CD4-positive, alpha-beta T cell treated with Interleukin-12 subunit alpha and Interleukin-12 subunit beta, for 1 hour (primary cell): ENCODE results near the gene NDUFAF4.

Source experiments
- DNase-seq: peaks from one replicate; pipeline ENCODE4 v3.0.0-alpha.2; 2020

The NDUFAF4 gene

DNA sequence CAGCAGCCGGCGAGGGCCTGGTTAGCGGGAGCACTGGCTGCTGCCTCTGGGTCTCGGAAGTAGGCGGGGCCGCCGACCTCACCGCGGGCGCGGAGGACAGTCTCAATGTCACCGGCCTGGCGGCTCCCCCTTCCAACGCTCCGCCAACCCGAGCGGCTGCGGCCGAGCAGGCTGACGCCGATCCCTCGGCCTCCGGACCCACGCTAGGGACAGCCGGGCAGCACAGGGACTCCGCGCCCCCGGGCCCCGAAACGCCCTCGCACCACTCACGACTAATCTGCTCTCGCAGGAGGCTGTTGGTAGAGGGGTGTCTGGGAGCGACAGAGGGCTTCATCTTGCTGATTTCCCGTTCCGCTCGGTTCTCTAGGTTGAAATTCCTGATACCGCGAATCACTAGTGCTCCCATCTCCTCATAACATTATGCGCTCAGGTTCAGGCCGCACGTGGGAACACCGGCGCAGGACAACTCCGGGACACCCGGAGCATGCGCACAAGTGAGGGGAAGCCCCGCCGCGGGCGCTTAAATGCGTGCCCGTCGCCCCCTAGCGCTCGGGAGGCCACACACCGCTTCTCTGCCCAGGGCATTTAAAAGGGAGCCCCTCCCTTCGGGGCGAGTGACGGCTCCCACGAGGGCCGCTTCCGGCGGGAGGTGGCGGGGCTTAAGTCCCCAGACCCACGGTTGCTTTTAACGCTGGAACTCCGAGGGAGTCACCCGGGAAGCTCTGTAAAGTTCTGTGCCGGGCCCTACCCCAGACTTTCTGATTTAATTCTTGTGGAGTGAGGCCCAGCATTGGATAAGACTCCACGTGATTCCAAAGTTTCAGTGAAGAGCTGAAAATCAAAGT lies at the start of gene NDUFAF4:
Gene NDUFAF4 (minus strand): TSS at position 496 of the 845 bp plus-strand sequence. CDS start 90 bp downstream, at position 406.
- DNase-seq: peak; percentile 94

DNA sequence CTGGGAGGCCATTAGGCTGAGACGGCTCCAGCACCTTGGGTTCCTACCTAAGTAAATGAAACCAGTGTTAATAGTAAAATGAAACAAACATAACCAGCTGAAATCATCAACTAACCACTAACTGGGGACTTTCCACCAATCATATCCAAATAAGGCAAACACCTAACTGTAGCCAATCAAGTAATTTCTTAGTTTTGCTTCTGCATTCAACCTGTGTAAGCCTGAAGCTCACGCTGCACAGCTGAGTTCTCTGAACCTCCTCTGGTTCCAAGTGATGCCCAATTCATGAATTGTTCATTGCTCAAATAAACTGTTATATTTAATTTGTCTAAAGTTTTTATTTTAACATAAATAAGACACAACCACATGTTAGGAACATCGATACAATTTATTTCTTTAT lies 49.4 kb upstream of the NDUFAF4 start:
- DNase-seq: peak; percentile 14

GRCh38 chr6:96943555-96944215 lies 46.0 kb upstream of the NDUFAF4 start:
- DNase-seq: no peak

- no peak for DNase-seq
Measured at GRCh38 chr6:96942676-96943075, 45.0 kb upstream of the NDUFAF4 start.

GRCh38 chr6:96940322-96940721 lies 42.6 kb upstream of the NDUFAF4 start:
- DNase-seq: no peak

DNA sequence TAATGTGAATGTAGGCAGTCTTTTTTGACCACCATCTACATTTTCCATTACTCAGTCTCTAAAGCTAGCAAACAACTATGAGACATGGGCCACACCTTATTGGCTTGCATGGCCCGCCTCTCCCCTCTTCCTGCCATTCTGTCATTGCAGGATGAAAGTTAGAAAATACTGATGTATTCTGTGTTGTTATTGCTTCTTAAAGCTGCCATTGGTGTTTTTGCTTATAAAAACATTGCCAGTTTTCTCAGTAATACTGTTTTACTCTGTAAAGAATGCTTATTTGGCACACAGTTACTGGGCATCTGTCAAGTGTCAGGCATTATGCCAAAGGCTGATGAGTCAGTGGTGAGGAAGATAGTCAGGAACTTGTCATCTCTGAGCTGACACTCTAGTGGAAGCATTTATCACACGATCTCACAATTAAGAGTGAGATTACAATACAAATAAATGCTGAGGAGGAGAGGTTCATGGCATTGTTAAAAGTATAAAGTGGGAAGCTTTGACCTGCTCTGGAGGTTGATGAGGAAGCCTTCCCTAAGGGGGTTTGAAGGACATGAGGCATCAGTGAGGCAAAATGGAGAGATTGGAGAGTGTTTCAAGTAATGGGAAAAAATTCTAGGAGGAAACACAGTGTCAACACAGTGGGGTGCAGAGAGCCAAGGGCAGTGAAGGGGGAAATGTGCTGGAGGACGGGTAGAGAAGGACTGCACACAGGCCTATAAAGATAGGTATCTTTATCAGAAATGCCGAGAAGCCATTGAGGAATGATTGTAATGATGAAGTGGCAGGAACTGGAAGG lies 41.5 kb upstream of the NDUFAF4 start:
- DNase-seq: no peak

DNA sequence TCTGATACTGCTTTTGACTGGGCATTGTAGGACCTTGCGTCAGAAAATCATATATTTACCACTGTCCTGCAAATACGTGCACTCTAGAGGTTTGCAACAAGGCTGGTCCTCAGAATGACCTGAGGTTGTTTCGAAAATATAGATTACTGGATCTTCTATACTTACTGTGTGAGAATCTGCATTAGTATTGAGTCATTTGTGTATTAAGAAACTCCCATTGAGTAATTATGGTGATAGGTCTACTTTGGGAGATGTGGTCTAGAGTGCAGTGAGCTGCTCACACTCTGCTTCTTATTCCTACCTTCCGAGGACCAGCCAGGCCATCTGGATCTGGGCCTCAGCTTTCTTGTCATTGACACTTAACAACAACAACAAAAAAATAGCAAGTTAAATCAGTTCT lies 36.4 kb upstream of the NDUFAF4 start:
- no peak for DNase-seq

DNA sequence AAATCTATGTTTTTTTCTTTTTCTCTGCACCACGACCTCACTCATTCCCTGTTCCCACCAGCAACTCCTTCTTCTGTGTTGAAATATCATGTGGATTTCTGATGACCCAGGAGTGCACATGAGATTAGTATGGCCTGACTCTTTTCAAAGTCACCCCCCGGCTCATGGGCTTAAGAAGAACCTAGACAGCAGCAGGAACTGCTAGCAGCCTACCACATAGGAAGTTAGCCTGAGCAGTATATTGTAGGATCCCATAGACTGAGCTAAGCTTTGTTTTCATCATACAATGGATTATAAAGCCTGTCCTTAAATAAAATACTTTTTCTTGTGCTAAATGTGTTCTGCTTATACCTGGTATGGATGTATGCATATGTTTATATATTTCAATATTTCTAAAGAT lies 33.5 kb upstream of the NDUFAF4 start:
- DNase-seq: no peak

- no peak for DNase-seq
Measured at GRCh38 chr6:96929741-96930140, 32.0 kb upstream of the NDUFAF4 start.

- no peak for DNase-seq
Measured at GRCh38 chr6:96927660-96928059, 30.0 kb upstream of the NDUFAF4 start.

GRCh38 chr6:96926425-96926824 lies 28.7 kb upstream of the NDUFAF4 start:
- DNase-seq: no peak

DNA sequence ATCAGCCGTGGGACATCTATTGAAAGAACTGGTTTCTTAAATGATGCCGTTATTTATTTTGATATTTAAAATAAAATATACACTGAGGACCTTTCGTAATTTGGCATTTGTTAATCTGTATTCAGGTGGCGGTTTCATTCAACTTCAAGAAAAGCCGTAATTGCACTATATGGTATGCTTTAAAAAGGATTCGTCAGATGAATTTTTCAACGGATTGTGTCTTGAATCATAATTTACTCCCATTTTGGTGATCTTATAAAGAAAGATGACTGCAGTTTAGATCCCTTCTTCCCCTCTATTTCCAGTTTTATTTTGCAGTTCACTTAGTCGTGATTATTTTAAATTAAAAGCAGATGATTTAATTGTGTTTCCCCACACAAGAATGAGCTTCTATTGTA lies 27.6 kb upstream of the NDUFAF4 start:
- DNase-seq: no peak

DNA sequence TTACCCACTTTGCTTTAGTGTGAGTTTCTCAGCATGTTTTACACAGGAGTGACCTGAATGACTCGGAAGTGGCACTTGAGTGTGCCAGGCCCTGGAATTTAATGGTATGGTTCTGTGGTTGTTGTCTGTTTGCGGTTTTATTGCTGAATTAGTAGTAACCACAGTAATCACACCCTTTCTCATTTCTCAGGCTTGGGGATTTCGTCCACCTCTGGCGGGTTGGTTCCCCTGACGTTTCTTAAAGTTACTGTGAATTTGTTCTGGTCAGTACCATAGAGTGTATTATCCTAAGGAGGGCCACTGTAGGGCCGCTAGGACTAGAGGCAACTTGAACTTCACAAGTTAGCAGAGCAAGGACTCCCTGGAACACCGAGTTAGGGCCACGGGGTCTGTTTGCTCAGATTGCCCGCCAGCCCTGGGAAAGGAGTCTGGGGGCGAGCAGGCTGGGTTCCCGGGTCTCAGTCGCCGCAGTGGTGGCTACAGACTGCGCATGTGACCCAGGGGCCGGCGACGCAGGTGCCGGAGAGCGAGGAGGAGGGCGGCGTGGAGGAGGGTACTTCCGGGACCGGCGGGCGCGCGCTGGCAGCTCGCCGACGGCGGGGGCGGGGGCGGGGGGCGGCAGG lies 26.3 kb upstream of the NDUFAF4 start:
- DNase-seq: peak; percentile 71

DNA sequence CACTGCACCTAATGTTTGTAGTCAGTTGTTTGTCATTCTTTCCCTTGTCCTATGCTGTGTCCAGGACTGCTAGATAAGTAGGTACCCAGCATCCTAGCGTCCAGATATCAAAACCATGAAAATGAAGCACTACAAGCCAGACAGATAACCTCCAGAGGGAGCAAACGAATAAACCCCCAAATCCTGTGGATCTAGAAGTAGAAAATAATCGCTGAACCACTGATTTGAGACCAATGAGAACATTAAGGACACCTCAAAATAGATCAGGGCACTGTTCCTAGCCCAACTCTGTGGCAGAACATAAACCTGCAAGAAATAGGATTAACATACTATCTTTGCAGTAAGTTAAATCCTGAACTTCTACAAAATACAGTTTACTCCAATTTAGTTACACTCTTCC lies 25.7 kb upstream of the NDUFAF4 start:
- DNase-seq: no peak

DNA sequence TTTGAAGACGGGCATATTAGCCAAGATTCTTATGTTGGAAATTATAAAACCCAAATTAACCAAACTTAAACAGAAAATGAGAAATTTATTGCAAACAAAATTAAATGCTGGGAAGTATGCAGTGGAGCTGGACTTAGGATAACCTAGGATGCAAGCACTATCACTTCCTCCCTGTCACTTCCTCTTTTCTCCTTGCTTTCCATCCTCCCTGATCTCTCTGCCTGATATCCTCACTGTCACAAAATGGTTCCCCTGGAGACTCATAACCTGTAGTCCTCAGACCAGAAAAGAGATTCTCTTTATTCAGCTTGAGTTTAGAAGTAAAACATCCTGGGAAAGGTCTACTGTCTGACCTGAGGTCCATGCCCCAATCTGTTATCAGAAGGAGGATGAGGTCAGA lies 19.4 kb upstream of the NDUFAF4 start:
- DNase-seq: no peak

DNA sequence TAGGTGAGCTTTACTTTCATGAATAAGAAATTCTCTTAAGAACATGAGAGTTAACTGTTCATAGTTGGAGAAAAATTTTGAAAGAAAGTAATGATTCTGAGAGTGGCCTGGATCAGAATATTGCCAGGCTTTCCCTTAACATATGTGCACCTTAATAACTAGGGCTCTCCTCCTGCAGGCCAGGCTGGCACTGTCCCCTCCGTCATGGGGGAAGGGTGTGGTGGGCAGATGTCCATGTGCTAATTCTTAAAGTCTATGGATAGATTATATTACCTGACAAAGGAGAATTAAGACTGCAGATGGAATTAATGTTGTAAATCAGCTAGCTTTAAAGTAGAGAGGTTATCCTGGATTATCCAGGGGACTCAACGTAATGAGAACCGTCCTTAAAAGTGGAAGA lies 15.9 kb upstream of the NDUFAF4 start:
- DNase-seq: no peak

DNA sequence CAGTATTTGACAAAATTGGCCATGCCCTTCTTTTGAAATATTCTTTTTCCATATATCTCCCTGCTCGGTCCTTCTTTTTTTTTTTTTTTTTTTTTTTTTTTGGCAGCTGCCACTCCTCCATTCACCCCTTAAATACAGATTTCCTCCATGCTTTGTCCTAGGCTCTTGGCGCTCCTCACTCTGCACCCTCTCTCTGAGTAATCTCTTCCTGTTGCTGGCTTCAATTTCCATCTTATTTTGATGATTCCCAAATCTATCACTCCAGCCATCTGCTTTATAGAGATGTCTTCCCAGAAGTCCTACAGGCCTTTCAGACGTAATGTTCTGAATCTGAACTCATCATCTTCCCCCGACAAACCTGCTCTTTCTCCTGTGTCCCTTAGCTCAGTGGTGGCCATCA lies 14.1 kb upstream of the NDUFAF4 start:
- no peak for DNase-seq

- DNase-seq: no peak
Measured at GRCh38 chr6:96911171-96911570, 13.5 kb upstream of the NDUFAF4 start.

DNA sequence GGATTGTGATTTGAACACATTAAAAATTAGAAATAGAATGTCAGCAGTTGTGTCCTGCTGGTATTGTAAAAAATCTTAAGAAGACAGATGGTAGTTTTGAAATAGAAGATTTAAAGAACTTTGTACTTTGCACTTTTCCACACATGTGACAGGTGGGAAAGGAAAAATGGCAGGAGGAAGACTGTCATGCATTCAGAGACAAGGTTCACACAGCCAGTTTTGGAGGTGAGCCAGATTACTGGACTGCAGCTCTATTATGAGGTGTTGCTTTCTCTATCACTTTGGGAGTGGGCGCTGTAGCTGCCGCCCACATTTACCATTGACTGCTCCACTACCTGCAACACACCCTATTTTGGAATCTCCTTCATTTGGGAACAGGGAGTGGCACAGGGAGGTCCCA lies 12.1 kb upstream of the NDUFAF4 start:
- DNase-seq: no peak

DNA sequence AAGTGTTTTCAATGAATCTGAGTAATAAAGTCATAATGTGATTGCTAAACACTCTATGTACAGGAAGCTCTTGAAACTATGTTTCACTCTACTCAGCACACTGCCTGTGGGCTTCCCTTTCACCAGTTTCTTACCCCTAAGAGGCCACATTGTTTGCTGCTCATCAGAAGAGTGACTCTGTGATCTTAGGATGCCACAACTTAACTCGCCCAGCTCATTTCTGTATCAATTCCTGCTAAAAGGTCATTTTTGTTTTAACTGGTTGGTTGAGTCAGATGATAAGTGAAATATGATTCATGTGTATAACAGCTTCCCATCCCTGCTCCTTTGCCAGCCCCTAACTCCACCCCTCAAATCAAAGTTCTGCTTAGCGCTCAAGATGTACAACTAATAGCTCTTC lies 9.8 kb upstream of the NDUFAF4 start:
- no peak for DNase-seq

GRCh38 chr6:96900873-96901272 lies 3.2 kb upstream of the NDUFAF4 start:
- DNase-seq: no peak

GRCh38 chr6:96899451-96899998 lies 1.8 kb upstream of the NDUFAF4 start:
- no peak for DNase-seq

GRCh38 chr6:96899019-96899418 lies 1.3 kb upstream of the NDUFAF4 start:
- no peak for DNase-seq
